ENCODE results near the gene GBF1.

DNA sequence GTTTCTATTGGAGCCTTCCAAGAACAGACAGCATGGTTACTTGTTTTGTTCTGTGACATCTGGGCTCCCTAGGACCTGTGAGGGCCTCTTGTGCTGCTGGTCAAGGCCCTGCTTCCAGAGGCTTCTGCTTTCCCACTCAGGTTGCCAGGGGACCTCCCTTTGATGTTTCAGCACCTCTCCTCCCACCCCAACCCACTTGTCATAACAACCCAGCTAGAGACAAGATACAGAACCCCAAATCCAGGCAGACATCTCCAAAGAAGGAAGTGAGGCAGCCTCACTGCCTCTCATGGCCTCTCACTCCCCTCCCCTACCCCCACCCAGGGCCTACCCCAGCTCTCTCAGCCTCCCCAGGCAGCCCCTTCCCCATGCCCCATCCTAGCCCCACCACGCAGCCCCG, 161.5 kb downstream of the GBF1 start:
- TF ChIP-seq POLR2A (IDR thresholded peaks at IDR 0.05): no peak
- TF ChIP-seq, protein P1, sequence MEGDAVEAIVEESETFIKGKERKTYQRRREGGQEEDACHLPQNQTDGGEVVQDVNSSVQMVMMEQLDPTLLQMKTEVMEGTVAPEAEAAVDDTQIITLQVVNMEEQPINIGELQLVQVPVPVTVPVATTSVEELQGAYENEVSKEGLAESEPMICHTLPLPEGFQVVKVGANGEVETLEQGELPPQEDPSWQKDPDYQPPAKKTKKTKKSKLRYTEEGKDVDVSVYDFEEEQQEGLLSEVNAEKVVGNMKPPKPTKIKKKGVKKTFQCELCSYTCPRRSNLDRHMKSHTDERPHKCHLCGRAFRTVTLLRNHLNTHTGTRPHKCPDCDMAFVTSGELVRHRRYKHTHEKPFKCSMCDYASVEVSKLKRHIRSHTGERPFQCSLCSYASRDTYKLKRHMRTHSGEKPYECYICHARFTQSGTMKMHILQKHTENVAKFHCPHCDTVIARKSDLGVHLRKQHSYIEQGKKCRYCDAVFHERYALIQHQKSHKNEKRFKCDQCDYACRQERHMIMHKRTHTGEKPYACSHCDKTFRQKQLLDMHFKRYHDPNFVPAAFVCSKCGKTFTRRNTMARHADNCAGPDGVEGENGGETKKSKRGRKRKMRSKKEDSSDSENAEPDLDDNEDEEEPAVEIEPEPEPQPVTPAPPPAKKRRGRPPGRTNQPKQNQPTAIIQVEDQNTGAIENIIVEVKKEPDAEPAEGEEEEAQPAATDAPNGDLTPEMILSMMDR (IDR thresholded peaks at IDR 0.05): no peak

Measured in body of pancreas (tissue), 4 donors.